Measurements from ENCODE around the gene ATP5F1D. TPM values are rescaled to one million over a fixed set of nuclear protein-coding genes. Genes with fewer than 3 reads are reported as not detected.
A peak's percentile ranks its signal among the peaks of the same experiment; 100 is the strongest.

ATP5F1D gene
- total RNA-seq, 4 donors from 2014 or later, result 102 to 205 (median 137) TPM

DNA sequence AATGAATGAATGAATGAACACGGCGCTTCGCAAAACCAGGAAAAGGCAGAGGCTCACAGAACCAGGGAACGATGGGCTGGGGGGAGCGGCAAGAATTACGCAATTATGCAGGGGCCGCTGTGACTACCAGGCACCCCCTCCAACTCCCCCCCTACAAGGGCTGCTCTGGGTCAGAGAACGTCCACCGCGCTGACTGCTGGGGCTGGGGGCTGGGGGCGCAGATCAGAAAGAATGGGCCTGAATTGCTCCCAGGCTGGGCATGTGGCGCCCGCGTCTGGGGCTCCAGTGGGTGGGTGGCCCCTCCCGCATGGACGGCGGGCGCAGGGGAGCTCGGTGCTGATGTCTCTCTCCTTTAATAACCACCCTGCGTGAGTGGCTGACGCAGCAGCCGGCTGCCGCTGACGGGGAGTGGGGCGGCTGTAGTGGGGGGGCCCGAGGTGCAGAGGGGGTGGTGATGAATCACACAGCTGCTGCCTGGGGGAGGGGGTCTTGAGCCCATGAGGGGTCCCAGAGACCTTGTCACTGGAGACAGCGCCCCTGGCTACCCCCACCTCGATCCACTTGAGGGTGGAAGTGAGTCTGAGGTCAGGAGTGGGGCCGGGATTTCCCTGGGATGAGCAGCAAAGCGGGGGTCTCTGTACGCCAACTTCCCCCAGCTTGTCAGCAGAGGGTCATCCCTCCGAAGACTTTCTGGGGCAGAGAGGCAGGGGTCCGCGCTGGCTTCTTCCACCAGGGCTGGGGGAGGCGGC is 26.1 kb downstream of the ATP5F1D start:
- DNase-seq (ENCODE audit: low spot score in 2 of 2), result peak in 1 of 2 donors; percentile 80
- Histone ChIP-seq H3K4me1 (peaks cover 91% of the 10 kb centered on the region), H3K27ac (no peak overlapping the region), H3K9me3 (no peaks in the 10 kb centered on the region), H3K4me3 (peak overlapping the region; percentile 56), H3K27me3 (no peaks in the 10 kb centered on the region), H3K36me3 (peaks cover 19% of the 10 kb centered on the region)
- 6% methylated on average over 12 of the region's 35 CpGs for WGBS
- TF ChIP-seq EP300 (IDR thresholded peaks at IDR 0.05) (no peak), POLR2AphosphoS5 (IDR thresholded peaks at IDR 0.05) (no peak), POLR2A (IDR thresholded peaks at IDR 0.05) (no peak)
- TF ChIP-seq, protein P1, sequence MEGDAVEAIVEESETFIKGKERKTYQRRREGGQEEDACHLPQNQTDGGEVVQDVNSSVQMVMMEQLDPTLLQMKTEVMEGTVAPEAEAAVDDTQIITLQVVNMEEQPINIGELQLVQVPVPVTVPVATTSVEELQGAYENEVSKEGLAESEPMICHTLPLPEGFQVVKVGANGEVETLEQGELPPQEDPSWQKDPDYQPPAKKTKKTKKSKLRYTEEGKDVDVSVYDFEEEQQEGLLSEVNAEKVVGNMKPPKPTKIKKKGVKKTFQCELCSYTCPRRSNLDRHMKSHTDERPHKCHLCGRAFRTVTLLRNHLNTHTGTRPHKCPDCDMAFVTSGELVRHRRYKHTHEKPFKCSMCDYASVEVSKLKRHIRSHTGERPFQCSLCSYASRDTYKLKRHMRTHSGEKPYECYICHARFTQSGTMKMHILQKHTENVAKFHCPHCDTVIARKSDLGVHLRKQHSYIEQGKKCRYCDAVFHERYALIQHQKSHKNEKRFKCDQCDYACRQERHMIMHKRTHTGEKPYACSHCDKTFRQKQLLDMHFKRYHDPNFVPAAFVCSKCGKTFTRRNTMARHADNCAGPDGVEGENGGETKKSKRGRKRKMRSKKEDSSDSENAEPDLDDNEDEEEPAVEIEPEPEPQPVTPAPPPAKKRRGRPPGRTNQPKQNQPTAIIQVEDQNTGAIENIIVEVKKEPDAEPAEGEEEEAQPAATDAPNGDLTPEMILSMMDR (IDR thresholded peaks at IDR 0.05), result no peak

DNA sequence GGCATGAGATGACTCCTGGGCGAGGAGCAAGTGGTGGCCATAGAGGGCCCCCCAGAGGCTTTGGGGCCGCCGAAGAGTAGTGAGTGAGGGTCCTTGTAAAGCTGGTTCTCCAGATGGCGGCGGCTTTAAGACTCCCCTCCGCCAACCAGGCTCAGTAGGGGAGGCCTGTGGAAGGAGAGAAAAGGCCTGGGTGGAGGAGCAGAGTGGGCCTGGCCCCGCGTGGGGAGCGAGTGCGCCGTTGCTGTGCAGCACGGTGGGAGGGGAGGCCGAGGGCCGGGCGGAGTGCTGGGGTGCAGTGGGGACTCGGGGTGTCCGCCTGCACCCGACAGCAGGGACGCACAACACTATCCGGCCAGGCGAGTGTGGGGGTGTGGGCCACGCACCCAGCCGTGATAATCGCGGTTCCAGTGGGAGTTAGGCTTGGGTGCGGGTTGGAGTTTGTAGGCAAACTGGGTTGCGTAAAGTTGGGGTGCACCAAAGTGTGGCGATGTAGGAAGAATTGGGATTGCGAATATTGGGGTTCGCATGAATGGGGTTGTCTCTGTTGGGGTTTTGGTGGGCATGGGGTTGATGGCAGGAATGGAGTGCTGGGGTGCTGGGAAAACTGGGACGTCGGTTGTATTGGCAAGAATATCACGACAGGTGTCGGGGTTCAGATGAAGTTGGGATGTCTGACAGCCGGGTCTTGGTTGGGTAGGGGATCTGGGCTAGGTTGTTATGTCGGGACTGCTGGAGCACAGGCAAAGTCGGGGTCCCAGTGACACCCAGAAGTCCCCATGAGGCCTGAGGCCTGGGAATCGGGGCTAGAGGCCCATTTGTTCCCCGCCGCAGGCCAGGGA is 26.9 kb downstream of the ATP5F1D start:
- WGBS, result 42% methylated on average over 40 of the region's 40 CpGs
- Histone ChIP-seq H3K27me3 (no peaks in the 10 kb centered on the region), H3K27ac (peak overlapping the region; percentile 100), H3K4me3 (peak overlapping the region; percentile 80), H3K4me1 (peaks cover 91% of the 10 kb centered on the region), H3K9me3 (no peaks in the 10 kb centered on the region), H3K36me3 (peaks cover 27% of the 10 kb centered on the region)
- peak in 1 of 2 donors; percentile 81 for DNase-seq (ENCODE audit: low spot score in 2 of 2)
- TF ChIP-seq POLR2AphosphoS5 (IDR thresholded peaks at IDR 0.05), result no peak
- no peak for TF ChIP-seq EP300 (IDR thresholded peaks at IDR 0.05)

DNA sequence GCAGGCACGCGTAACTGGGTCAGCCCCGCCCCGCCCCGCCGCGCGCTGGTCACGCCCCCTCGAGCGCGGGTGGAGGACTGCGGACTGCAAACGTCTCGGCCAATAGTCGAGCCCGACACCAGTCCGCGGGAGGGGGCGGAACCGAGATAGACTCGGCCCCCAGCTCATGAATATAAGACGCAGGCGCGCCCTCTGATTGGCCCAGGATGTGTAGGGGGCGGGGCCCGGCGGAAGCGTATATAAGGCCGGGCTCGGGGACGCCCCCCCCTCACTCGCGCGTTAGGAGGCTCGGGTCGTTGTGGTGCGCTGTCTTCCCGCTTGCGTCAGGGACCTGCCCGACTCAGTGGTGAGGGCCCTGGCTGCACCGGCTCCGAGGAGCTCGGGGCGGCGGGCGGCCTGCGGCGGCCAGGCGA is 27.5 kb downstream of the ATP5F1D start, which contains the start of gene CIRBP:
CIRBP (plus strand) TSS at position 268 of the 413 bp plus-strand sequence. CDS start 1,602 bp downstream, outside the sequence.
- Histone ChIP-seq H3K36me3 (peaks cover 33% of the 10 kb centered on the region), H3K9me3 (no peaks in the 10 kb centered on the region), H3K4me3 (peak within 1 kb of the TSS; percentile 80), H3K4me1 (peaks cover 94% of the 10 kb centered on the region), H3K27me3 (no peaks in the 10 kb centered on the region), H3K27ac (peak within 1 kb of the TSS; percentile 100)
- TF ChIP-seq POLR2A (IDR thresholded peaks at IDR 0.05) (peak; percentile 98 to 99), EP300 (IDR thresholded peaks at IDR 0.05) (no peak), POLR2AphosphoS5 (IDR thresholded peaks at IDR 0.05) (peak; percentile 99)
- TF ChIP-seq, protein P1 (IDR thresholded peaks at IDR 0.05), result no peak
- DNase-seq (ENCODE audit: low spot score in 2 of 2), result peak; percentile 100
- 2% methylated on average over 22 of the region's 50 CpGs for WGBS

DNA sequence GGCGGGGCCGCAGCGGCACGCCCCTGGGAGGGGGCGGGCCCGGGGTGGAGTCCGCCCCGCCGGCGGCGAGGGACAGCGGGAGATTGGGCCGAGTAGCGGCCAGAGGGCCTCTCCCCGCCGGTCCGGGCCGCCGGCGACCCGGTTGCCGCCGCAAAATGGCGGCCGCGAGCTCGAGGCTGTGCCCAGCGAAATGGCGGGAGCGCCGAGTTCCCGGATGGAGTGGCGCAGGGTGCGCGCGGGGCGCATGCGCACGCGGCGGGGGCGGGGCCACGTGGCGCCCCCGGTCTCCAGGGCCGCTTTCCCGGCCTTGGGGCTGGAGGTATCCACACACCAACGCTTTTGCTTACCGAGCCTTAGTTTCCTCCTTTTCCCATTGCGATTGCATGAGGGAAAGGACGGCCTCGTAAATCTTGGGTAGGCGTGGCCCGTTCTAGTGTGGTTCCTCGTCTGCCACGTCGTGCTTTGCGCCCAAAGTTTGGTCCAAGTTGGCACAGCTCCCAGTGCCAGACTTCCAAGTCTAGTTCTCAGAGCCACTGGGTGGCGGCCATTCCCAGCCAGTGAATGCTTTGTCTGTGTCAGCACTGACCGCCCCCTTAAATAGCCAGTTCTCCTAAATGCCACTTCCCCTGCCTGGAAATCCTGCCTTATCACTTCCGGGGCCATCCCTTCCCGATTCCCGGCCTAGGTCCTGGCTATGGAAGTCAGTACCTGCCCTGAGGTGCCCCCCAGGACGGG is 28.1 kb downstream of the ATP5F1D start:
- TF ChIP-seq EP300 (IDR thresholded peaks at IDR 0.05), result no peak
- peak in 2 of 3 donors; percentile 20 to 72 for TF ChIP-seq POLR2AphosphoS5 (IDR thresholded peaks at IDR 0.05)
- Histone ChIP-seq H3K9me3 (no peaks in the 10 kb centered on the region), H3K27me3 (no peaks in the 10 kb centered on the region), H3K36me3 (peaks cover 39% of the 10 kb centered on the region), H3K4me1 (peaks cover 95% of the 10 kb centered on the region), H3K4me3 (peak overlapping the region; percentile 80), H3K27ac (peak overlapping the region; percentile 100)
- DNase-seq (ENCODE audit: low spot score in 2 of 2), result peak; percentile 93
- WGBS, result under 1% methylated on average over 23 of the region's 64 CpGs

DNA sequence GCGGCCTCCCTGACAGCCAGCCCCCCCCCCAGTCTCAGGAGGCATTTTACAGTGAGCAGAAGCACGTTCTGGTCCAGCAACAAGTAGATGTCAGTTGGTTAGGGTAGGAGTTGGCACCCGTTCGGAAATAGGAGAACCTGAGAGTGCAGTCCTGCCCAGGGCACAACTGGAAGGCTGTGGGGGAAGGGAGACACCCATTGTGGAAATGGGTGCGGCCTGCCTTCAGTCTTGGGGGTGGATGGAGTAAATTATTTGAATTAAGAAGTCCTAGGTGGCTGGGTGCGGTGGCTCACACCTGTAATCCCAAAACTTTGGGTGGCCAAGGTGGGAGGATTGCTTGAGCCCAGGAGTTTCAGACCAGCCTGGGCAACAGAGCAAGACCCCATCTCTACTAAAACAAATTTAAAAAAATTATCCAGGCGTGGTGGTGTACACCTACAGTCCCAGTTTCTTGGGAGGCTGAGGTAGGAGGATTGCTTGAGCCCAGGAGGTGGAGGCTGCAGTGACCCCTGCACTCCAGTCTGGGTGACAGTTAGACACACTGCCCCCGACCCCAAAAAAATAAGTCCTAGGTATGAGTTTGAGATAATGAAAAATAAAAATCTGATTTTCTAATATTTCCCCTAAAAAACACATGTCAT is 28.8 kb downstream of the ATP5F1D start:
- Histone ChIP-seq H3K4me3 (peak overlapping the region; percentile 80), H3K4me1 (peaks cover 93% of the 10 kb centered on the region), H3K36me3 (peaks cover 40% of the 10 kb centered on the region), H3K27me3 (no peaks in the 10 kb centered on the region), H3K9me3 (no peaks in the 10 kb centered on the region), H3K27ac (peak overlapping the region; percentile 100)
- WGBS, result 22% methylated on average over 8 of the region's 8 CpGs
- DNase-seq (ENCODE audit: low spot score in 2 of 2), result no peak
- TF ChIP-seq POLR2A (IDR thresholded peaks at IDR 0.05), result no peak
- TF ChIP-seq, protein P1 (IDR thresholded peaks at IDR 0.05), result no peak
- TF ChIP-seq POLR2AphosphoS5 (IDR thresholded peaks at IDR 0.05), result no peak
- TF ChIP-seq EP300 (IDR thresholded peaks at IDR 0.05), result no peak

Measured in suprapubic skin (tissue), 4 donors.